NCI-H510A treated with DMSO at 0.1 percent for 48 hours (cell line): Measurements from ENCODE around the gene RETREG1.
"Not testable (repeated sequence)": the region's sequence is repeated elsewhere in the genome, so short reads cannot be mapped to it uniquely, and the experiment has no call there.

Experiments used
- DNase-seq: peaks from one replicate; lab custom pipeline; 2025; lab: John Stamatoyannopoulos, UW

Gene RETREG1

DNA sequence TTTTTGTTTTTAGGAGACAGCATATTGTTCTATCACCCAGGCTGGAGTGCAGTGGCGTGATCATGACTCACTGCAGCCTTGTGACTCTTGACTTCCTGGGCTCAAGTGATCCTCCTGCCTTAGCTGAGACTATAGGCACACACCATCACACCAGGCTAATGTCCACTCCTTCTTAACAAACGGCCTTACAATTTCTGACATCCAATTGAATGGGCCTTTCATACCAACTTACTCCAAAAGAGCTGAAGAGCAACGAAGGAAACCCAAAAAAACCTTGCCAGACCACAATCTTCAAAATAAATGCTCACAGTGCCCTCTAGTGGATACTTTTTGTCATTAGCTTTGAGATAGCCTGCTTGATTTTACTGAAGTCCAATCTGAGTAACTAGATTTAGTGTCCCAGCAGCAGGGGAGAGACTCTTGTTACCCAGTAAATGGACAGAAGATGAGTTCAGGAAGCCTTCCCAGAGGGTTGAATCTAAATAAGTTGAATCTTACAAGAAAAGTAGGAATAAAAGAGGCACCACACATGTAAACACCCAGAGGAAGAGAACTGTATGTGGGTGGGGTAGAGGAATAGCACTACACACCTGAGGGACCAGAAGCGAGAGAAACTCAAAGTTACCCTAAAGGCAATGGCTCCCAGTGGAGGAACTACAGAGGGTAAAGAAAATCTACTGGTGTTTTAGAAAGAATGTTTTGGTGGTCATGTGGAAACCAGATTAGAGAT, 160.5 kb downstream of the RETREG1 start:
- peak; percentile 81 for DNase-seq

DNA sequence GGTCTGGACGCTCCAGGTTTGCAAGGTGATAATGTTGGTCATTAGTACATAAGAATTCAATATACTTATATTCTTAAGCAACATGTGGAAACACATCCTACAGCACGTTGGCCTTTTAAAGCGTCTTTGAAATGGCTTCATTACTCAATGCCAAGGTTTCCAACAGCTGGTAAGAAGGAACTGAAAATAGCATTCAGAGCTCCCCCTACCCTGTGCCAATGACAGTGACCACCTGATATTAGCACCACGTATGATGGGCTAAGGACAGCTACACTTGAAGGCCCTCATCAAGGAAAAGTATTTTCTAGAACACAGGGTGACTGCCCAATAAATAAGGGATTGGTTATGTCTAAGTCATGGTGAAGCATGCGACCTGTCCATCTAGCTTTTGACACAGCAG, 161.1 kb downstream of the RETREG1 start:
- no peak for DNase-seq

DNA sequence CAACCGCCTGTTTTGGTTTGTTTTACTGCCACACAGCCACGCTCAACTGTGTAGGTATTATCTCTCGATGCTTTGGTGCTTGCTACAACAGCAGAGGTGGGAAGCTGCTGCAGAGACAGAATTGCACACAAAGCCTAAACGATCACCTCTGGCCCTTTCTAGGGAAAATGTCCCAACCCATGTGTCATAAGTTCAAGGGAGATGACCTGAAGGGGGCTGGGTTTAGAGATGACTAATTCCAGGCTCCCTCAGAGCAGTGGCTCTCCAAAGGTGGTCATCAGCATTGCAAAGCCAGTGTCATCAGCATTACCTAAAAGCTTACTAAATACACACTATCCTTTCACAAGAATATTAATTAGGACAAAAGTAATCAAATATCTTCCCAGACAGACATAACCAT, 162.1 kb downstream of the RETREG1 start:
- no peak for DNase-seq

DNA sequence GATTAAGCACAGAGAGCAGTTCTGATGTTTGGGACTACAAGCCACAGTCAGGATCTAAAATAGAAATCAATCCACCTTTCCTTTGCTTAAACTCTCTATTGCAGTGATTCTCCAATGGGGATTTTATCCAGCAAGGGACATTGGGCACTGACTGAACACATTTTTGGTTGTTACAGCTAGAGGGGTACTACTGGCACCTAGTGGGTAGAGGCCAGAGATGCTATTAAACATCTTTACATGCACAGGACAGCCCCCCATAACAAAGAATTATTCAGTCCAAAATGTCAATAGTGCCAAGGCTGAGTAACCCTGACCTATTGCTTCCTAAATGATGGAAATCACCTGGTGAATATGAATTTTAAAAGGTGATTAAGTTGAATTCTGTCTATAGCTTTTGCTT, 163.2 kb downstream of the RETREG1 start:
- no peak for DNase-seq

DNA sequence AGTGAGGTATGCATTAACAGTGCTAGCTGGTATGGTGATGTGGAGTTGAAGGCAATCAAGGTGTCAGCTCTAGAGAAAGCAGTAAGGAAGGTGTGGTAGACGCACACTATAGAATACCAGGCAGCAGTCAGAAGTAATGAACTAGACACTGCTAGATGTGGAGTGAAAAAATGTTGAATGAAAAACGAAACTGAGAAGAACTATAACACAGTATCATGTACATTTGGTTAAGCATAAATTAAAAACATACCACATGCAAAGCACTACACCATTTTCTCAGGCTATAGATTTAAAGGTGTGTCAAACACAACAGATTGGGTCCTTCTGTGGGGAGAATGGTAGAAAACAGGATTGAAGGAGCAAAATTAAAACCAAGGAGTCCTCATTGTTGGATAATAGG, 166.6 kb downstream of the RETREG1 start:
- DNase-seq, result no peak

DNA sequence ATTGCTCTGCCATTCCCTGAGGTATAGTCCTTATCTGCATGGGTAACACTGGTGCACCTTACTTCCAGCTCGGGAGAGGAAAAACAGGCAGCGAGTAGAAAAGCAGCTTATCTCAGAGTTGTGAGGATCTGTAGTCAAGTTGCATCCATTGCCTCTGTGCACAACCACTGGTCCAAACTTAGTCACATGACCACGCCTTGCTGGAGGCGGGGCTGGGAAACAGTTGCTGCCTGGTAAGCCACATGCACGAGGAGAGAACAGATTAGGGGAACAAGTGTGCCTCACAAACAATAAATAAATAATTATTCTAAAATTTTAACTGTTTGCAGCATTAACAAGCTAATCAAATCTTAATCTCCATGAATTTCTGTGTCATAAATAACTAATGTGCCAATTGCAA, 169.8 kb downstream of the RETREG1 start:
- DNase-seq, result no peak

DNA sequence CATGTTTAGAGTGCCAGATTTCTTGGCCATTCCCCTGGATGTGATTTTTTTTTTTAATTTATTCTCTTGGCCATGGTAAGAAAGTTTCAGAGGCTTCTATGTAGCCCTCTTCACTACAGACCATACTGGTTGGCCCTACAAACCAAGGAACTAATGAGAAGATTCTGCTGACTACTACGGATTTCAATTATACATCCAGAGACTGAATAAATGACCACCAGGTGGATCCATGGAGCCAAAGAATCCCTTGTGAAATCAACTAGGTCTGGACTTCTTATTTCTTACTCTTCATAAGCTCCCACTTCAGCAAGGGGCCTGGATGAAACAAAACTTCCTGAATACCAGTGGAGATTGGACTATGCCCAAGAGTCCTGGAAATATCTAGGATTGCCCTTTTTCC, 178.8 kb downstream of the RETREG1 start:
- DNase-seq, result no peak

DNA sequence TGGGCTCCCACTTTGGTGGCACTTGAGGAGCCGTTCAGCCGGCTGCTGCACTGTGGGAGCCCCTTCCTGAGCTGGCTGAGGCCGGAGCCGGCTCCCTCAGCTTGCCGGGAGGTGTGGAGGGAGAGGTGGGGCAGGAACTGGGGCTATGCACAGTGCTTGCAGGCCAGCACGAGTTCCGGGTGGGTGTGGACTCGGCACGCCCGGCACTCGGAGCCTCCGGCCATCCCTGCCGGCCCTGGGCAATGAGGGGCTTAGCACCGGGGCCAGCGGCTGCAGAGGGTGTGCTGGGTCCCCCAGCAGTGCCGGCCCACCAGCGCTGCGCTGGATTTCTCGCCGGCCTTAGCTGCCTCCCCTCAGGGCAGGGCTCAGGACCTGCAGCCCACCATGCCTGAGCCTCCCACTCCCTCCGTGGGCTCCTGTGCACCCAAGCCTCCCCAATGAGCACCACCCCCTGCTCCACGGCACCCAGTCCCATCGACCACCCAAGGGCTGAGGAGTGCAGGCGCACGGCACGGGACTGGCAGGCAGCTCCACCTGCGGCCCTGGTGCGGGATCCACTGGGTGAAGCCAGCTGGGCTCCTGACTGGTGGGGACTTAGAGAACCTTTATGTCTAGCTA, 180.6 kb downstream of the RETREG1 start:
- not testable (repeated sequence) for DNase-seq

DNA sequence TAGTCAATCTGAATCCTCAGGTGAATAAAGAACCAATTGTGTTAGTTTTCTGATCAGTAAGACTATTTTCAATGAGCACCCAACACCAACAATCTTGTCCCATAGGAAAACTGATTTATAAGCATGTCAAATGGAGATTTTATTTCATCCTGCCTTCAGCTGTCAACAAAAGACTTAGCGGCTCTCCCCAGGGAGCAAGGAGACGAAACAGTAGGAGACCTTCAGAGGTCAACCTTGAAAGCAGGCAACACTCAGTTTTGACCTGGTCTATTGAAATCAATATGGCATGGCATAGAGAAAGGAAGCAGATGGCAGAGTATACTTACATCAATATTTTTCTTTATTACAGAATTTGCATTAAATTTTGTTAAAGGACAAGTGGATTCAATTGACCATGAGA, 185.3 kb downstream of the RETREG1 start:
- no peak for DNase-seq

DNA sequence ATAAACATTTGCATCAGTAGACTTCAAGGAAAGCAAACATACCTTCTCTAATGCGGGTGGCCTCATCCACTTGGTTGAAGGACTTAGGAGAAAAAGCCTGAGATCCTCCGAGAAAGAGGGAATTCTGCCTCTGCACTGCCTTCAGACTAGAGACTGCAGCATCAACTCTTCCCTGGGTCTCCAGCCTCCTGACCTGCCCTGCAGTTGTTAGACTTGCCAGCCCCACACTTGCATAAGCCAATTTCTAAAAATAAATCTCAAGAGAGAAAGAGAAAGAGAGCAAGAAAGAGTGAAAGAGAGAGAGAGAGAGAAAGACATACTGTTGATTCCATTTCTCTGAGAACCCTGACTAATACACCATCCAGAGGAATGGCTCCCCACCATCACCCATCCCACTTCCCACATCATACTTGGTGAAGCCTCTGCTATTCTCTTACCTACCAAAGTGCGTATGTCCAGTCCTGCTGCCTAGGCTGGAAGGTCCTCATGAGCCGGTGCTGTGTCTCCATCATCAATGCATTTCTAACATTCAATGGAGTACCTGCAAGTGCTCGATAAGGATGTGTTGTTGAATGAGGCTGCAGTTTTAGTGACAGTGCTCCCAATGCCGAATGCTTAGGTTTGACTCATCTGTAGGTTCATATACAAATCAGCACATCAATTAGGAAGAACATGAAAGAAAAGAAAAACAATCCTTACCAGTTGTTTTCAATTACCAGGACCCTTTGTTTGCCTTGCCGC, 186.3 kb downstream of the RETREG1 start:
- no peak for DNase-seq

DNA sequence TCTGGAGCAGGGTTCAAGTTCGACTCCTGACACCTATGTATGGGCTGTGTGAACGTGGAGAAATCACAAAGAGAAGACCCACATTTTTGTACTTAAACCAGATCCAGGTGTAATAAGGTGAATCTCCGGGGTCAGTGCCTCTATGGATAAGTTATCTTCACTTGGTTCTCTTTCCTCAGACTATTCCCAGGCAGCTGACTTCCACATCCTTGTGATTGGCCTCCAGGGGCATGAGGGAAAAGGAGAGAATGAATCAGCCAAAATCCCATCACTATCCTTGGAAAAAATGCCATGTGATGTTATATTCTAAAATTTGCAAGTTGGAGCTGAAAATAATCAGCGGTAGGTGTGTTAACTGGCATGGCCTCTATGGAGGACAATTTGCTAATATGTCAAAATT, 188.4 kb downstream of the RETREG1 start:
- no peak for DNase-seq

DNA sequence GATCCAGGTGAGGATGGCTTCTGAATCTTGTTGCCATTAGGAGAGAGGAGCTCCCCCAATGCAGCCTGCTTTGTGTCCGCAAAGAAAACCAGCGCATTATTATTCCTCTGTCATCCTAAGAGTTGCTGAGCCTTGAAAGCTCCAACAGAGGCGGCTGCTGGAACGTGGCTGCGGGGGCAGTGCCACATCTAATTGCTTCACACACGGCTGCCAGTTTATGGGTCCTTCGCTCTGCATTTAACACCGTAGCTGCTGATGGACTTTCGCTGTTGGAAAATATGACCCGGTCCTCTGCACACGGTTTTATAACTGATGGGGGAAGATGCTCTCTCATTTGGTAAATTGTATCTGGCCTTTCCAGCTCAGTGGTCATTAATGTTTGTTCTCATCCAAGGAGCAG, 189.2 kb downstream of the RETREG1 start:
- no peak for DNase-seq
